ENCODE measurements around the gene NWD2.

NWD2 gene

GRCh38 chr4:37338972-37339371 is 94.4 kb downstream of the NWD2 start:
- TF ChIP-seq ZFX (IDR thresholded peaks at IDR 0.05; ENCODE audit: borderline replicate concordance) (no peak), CTCF (IDR thresholded peaks at IDR 0.05) (no peak)
- no peak overlapping the region for H3K27ac ChIP-seq

- TF ChIP-seq CTCF (IDR thresholded peaks at IDR 0.05) = no peak
- TF ChIP-seq ZFX (IDR thresholded peaks at IDR 0.05; ENCODE audit: borderline replicate concordance) = no peak
- H3K27ac ChIP-seq = no peak overlapping the region
Measured at GRCh38 chr4:37358748-37359147, 114.2 kb downstream of the NWD2 start.

- TF ChIP-seq ZFX (IDR thresholded peaks at IDR 0.05; ENCODE audit: borderline replicate concordance) (no peak), CTCF (IDR thresholded peaks at IDR 0.05) (no peak)
- no peak overlapping the region for H3K27ac ChIP-seq
Measured at GRCh38 chr4:37359261-37359660, 114.7 kb downstream of the NWD2 start.

GRCh38 chr4:37365888-37366287 is 121.3 kb downstream of the NWD2 start:
- H3K27ac ChIP-seq = no peak overlapping the region
- TF ChIP-seq ZFX (IDR thresholded peaks at IDR 0.05; ENCODE audit: borderline replicate concordance) = no peak

GRCh38 chr4:37367901-37368300 is 123.4 kb downstream of the NWD2 start:
- no peak overlapping the region for H3K27ac ChIP-seq
- TF ChIP-seq CTCF (IDR thresholded peaks at IDR 0.05) (no peak), ZFX (IDR thresholded peaks at IDR 0.05; ENCODE audit: borderline replicate concordance) (no peak)

- TF ChIP-seq CTCF (IDR thresholded peaks at IDR 0.05) (no peak), ZFX (IDR thresholded peaks at IDR 0.05; ENCODE audit: borderline replicate concordance) (no peak)
- no peak overlapping the region for H3K27ac ChIP-seq
Measured at GRCh38 chr4:37370052-37370451, 125.5 kb downstream of the NWD2 start.

- H3K27ac ChIP-seq = no peak overlapping the region
- TF ChIP-seq CTCF (IDR thresholded peaks at IDR 0.05) (no peak), ZFX (IDR thresholded peaks at IDR 0.05; ENCODE audit: borderline replicate concordance) (no peak)
Measured at GRCh38 chr4:37381040-37381668, 136.6 kb downstream of the NWD2 start.

Measured in 22Rv1 (cell line).